Activated CD8-positive, alpha-beta T cell treated with anti-CD3 and anti-CD28 coated beads for 36 hours (primary cell): Measurements from ENCODE around the gene GRID1. TPM values are rescaled to one million over a fixed set of nuclear protein-coding genes. Genes with fewer than 3 reads are reported as not detected.

Source experiments
- ATAC-seq: fragments of 200-7000 bp; cut with Tn5 transposase; one replicate; pipeline ENCODE4 v1.10.0; 2021; ENCODE audit warnings: mild to moderate bottlenecking, moderate library complexity
- CTCF ChIA-PET: fragments of 350-600 bp; sonication (Branson Sonifier 250); formaldehyde crosslinking; loops from one replicate; lab custom pipeline; 2021; ENCODE audit warnings: antibody characterized with exemption; lab: Charles Lee
- POLR2A ChIA-PET: fragments of 350-600 bp; sonication (Branson Sonifier 250); formaldehyde crosslinking; loops from one replicate; lab custom pipeline; 2021; ENCODE audit warnings: antibody characterized with exemption; lab: Charles Lee
- DNase-seq: peaks from one replicate; pipeline ENCODE4 v3.0.0-alpha.2; 2020
- H3K27ac Mint-ChIP-seq: one replicate; pipeline ENCODE4 v1.8.0; 2021; ENCODE audit warnings: mild to moderate bottlenecking, mixed read lengths
- H3K27me3 Mint-ChIP-seq: one replicate; pipeline ENCODE4 v1.8.0; 2021; ENCODE audit warnings: mixed read lengths
- H3K36me3 Mint-ChIP-seq: one replicate; pipeline ENCODE4 v1.8.0; 2021; ENCODE audit warnings: low read depth, mixed read lengths
- H3K4me1 Mint-ChIP-seq: one replicate; pipeline ENCODE4 v1.8.0; 2021; ENCODE audit warnings: low read depth, mixed read lengths
- H3K4me3 Mint-ChIP-seq: one replicate; pipeline ENCODE4 v1.8.0; 2021; ENCODE audit warnings: mild to moderate bottlenecking, moderate library complexity, mixed read lengths
- H3K9me3 Mint-ChIP-seq: one replicate; pipeline ENCODE4 v1.8.0; 2021; ENCODE audit warnings: mixed read lengths
- CTCF ChIP-seq: fragments of 200-600 bp; IDR thresholded peaks from one replicate; pipeline ENCODE4 v1.8.0; 2022; ENCODE audit warnings: antibody characterized with exemption, mild to moderate bottlenecking
- intact Hi-C: fragments of 100-400 bp; cut with micrococcal nuclease; formaldehyde crosslinking; loops from one replicate; pipeline ENCODE4 v1.10.0; 2022
- total RNA-seq, 2 experiments: library from RNA; stranded (reverse); gene quantifications; one replicate each; pipeline ENCODE4 v1.2.3, GENCODE V29; 2021

GRID1 gene
- total RNA-seq, 2 experiments from 2014 or later = not detected

DNA sequence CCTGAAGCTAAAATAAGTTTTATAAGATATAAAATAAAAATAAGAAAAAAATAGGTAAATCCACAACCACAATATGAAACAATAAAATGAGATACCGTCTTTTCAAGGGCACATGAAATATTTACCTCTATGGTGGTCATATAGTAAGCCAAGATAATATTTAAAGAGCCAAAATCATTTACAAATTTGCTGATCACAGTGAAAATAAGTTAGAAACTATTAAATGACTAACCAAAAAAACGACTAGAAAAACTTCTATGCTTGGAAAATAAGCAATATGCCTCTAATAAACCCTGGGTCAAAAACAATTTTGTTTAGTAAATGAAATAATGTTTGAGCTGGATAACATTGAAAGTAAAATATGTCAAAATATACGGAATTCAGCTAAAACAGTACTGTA, 535.2 kb downstream of the GRID1 start:
- H3K4me3 Mint-ChIP-seq = no peak overlapping the region
- H3K4me1 Mint-ChIP-seq = no peaks in the 10 kb centered on the region
- H3K9me3 Mint-ChIP-seq = peaks cover 6% of the 10 kb centered on the region
- DNase-seq = no peak
- H3K27ac Mint-ChIP-seq = no peak overlapping the region
- peaks cover 8% of the 10 kb centered on the region for H3K27me3 Mint-ChIP-seq
- CTCF ChIA-PET = interaction anchor here (0.9 kb wide), 1 partner anchor 73 kb away, joined by 3 read pairs; no protein-coding TSS in a partner anchor
- ATAC-seq = no peak
- TF ChIP-seq CTCF = no peak
- POLR2A ChIA-PET = no interaction called here
- intact Hi-C loops = no loop called here
- H3K36me3 Mint-ChIP-seq = no peaks in the 10 kb centered on the region

DNA sequence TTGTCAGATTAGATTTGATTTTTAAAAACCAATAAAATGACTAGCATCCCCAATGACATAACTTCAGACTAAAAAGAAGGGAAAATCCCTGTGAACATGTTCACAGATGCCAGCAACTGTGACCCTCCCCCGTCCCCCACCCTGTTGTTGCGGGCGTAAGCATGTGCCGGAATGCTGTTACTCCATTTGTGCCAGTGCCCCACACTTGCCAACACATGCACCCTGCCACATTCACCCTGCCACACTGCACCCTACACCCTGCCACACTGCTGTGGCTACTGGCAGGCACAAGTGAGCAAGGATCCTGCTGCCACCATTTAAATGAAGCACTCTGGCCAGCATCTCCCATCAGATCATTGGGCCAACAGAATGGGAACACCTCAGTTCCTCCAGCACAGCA, 540.2 kb downstream of the GRID1 start:
- CTCF ChIA-PET = no interaction called here
- H3K27me3 Mint-ChIP-seq = peaks cover 6% of the 10 kb centered on the region

GRCh38 chr10:85811405-85811804, 555.2 kb downstream of the GRID1 start:
- POLR2A ChIA-PET = no interaction called here
- Mint-ChIP-seq H3K27ac (no peak overlapping the region), H3K36me3 (peaks cover 3% of the 10 kb centered on the region), H3K4me3 (no peak overlapping the region), H3K4me1 (no peaks in the 10 kb centered on the region), H3K27me3 (peaks cover 1% of the 10 kb centered on the region), H3K9me3 (peaks cover 19% of the 10 kb centered on the region)
- CTCF ChIA-PET = no interaction called here
- ATAC-seq = no peak
- no peak for DNase-seq
- TF ChIP-seq CTCF = no peak
- intact Hi-C loops = no loop called here

More for the DNA sequence above, 540.2 kb downstream of the GRID1 start:
- no peak for TF ChIP-seq CTCF
- H3K36me3 Mint-ChIP-seq = no peaks in the 10 kb centered on the region
- no peak overlapping the region for H3K27ac Mint-ChIP-seq
- H3K9me3 Mint-ChIP-seq = no peaks in the 10 kb centered on the region
- H3K4me3 Mint-ChIP-seq = no peak overlapping the region
- ATAC-seq (no peak), DNase-seq (no peak)
- intact Hi-C loops = no loop called here
- POLR2A ChIA-PET = no interaction called here
- H3K4me1 Mint-ChIP-seq = no peaks in the 10 kb centered on the region

DNA sequence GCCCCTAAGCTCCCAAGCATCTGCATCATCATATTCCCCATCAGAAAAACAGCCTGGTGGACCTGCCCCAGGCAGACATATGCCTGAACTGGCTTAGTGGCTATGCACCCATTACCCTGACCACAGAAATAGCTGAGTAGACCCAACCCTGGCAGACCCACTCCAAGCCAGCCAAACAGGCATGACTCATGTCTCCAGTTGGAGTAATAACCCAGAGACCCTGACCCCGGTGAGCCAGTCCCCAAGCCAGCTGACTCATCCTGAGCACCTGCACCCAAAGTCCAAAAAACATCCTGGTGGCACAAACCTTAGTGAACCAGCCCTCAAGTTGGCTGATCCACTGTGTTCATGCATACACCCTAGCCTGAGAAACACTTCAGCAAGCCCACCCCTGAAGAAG, 555.9 kb downstream of the GRID1 start:
- Mint-ChIP-seq H3K27me3 (peaks cover 1% of the 10 kb centered on the region), H3K27ac (no peak overlapping the region), H3K9me3 (peaks cover 19% of the 10 kb centered on the region), H3K4me3 (no peak overlapping the region), H3K36me3 (peaks cover 3% of the 10 kb centered on the region), H3K4me1 (no peaks in the 10 kb centered on the region)
- CTCF ChIA-PET = no interaction called here
- ATAC-seq (no peak), DNase-seq (no peak)
- TF ChIP-seq CTCF = no peak
- POLR2A ChIA-PET = no interaction called here
- intact Hi-C loops = no loop called here

DNA sequence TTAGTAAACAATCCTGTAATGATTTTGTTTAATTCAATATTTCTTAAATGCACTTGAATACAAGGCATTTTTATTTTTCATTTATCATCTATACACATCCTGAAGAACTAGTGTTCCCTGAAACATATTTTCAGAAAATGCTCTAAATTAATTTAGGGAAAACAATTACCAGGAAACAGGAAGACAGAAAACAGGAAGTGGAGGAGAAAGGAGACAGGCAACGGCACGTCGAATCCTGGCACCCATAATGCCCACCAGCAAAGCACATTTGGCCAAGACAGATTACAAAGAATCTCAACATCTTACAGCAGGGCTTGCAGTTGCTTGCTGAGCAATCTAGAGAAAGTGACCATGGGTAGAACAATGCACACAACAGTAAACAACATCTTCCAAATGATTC, 571.1 kb downstream of the GRID1 start:
- no peaks in the 10 kb centered on the region for H3K4me1 Mint-ChIP-seq
- POLR2A ChIA-PET = no interaction called here
- peaks cover 15% of the 10 kb centered on the region for H3K27me3 Mint-ChIP-seq
- H3K9me3 Mint-ChIP-seq = peaks cover 2% of the 10 kb centered on the region
- H3K27ac Mint-ChIP-seq = no peak overlapping the region
- CTCF ChIA-PET = no interaction called here
- DNase-seq = no peak
- no peak for ATAC-seq
- intact Hi-C loops = no loop called here
- H3K36me3 Mint-ChIP-seq = no peaks in the 10 kb centered on the region
- no peak for TF ChIP-seq CTCF
- H3K4me3 Mint-ChIP-seq = no peak overlapping the region
